HCT116 (cell line): ENCODE measurements around the gene TECTA.

Source experiments
- CTCF ChIP-seq, 3 experiments: fragments of 200-600 bp in 1 of 3; sonication (generic) in 1 of 3; IDR thresholded peaks in 2 of 3; conservative IDR thresholded peaks in 1 of 3; 2 replicates each; pipeline ENCODE4 v1.5.1; 2012 to 2017; ENCODE audit warnings: low read depth in 2 of 3, low read length in 2 of 3, antibody characterized with exemption in 1 of 3, borderline replicate concordance in 1 of 3, control low read depth in 1 of 3, mild to moderate bottlenecking in 1 of 3, mixed read lengths in 1 of 3, mixed run types in 1 of 3, moderate library complexity in 1 of 3; ENCODE audit not compliant: insufficient read depth in 1 of 3
- EZH2phosphoT487 ChIP-seq: fragments of 200-600 bp; IDR thresholded peaks from 2 replicates; pipeline ENCODE4 v1.6.1; 2018; ENCODE audit warnings: antibody characterized with exemption, borderline replicate concordance
- JUND ChIP-seq: IDR thresholded peaks from 2 replicates; pipeline ENCODE4 v1.6.1; 2012
- POLR2A ChIP-seq: IDR thresholded peaks from 2 replicates; pipeline ENCODE4 v1.7.0; 2011; ENCODE audit warnings: borderline replicate concordance; ENCODE audit not compliant: insufficient read depth, insufficient read length; ENCODE audit errors: extremely low read depth
- POLR2AphosphoS5 ChIP-seq: IDR thresholded peaks from 2 replicates; pipeline ENCODE4 v1.6.1; 2011; ENCODE audit warnings: mild to moderate bottlenecking, low read depth, low read length, moderate library complexity
- RAD21 ChIP-seq: IDR thresholded peaks from 2 replicates; pipeline ENCODE4 v1.6.1; 2012; ENCODE audit warnings: low read depth, mild to moderate bottlenecking
- REST ChIP-seq: IDR thresholded peaks from 2 replicates; pipeline ENCODE4 v1.6.1; 2012; ENCODE audit warnings: low read depth
- SIN3A ChIP-seq: IDR thresholded peaks from 2 replicates; pipeline ENCODE4 v1.6.1; 2012; ENCODE audit warnings: low read depth
- SP1 ChIP-seq: IDR thresholded peaks from 2 replicates; pipeline ENCODE4 v1.6.1; 2012; ENCODE audit warnings: low read depth
- YY1 ChIP-seq: IDR thresholded peaks from 2 replicates; pipeline ENCODE4 v1.6.1; 2011; ENCODE audit warnings: low read length, low read depth, moderate library complexity, mild to moderate bottlenecking; ENCODE audit not compliant: insufficient replicate concordance; ENCODE audit errors: extremely low read depth
- ZBTB33 ChIP-seq: IDR thresholded peaks from 2 replicates; pipeline ENCODE4 v1.6.1; 2011; ENCODE audit warnings: mild to moderate bottlenecking, low read length, moderate library complexity; ENCODE audit not compliant: insufficient replicate concordance; ENCODE audit errors: extremely low read depth

- TF ChIP-seq REST (no peak), CTCF (IDR thresholded peaks at IDR 0.05 in 2 of 3, conservative IDR thresholded peaks at IDR 0.05 in 1 of 3; ENCODE audit: borderline replicate concordance in 1 of 3, insufficient read depth in 1 of 3, low read depth in 2 of 3, low read length in 2 of 3) (no peak), POLR2A (no peak), YY1 (no peak), SP1 (no peak), JUND (no peak), POLR2AphosphoS5 (no peak), RAD21 (no peak), ZBTB33 (no peak), EZH2phosphoT487 (no peak), SIN3A (no peak)
Observed at GRCh38 chr11:121127809-121128208, 26.8 kb downstream of the TECTA start.
